22Rv1 (cell line): ENCODE measurements around the gene DOCK3.

Source experiments
- H3K27ac ChIP-seq: fragments of 450-650 bp; 2 replicates; pipeline ENCODE4 v1.5.1; 2017
- ZFX ChIP-seq: fragments of 450-650 bp; IDR thresholded peaks from 2 replicates; pipeline ENCODE4 v1.6.1; 2017; ENCODE audit warnings: antibody characterized with exemption, borderline replicate concordance
- TF ChIP-seq, protein P1 (sequence below): fragments of 450-650 bp; IDR thresholded peaks from 2 replicates; pipeline ENCODE4 v1.5.1; 2017; ENCODE audit warnings: mild to moderate bottlenecking

DOCK3 gene

DNA sequence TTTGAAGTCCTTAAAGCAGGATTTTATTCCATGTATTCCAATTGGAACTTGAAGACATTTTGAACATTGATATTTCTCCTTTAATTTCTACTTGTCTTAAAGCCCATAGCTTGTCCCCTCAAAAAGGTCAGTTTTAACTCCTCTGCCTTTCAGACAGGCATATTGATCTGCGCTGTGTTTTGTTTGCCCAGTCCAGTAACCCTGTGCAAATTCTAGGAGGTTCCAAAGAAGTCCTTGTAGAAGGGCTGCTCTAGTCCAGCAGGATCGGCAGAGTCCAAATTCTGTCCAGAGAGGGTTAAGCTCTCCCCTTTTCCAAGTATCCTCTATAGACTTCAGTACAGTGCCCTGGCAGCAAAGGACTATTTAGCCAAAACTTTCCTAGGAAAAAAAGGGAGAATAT, 604.7 kb downstream of the DOCK3 start:
- H3K27ac ChIP-seq, result no peak overlapping the region
- no peak for TF ChIP-seq ZFX

DNA sequence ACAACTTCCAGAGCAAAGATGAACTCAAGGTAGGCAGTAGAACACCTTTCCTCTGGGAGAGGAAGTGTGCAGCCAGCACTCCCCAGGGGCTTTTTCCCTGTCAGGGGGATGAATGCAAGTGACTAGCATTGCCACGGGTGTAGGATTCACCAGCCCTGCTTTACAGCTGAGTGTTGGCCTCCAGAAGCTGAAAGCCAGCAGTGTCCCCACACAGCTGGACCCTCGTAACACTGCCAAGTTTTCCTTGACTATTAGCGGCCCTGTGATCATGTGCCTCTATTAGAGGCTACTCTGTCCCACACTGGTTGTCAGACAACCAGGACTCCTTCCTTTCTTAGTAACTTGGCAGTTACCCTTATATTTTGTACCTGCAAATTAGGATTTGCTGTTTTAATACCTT, 605.4 kb downstream of the DOCK3 start:
- TF ChIP-seq, protein P1, sequence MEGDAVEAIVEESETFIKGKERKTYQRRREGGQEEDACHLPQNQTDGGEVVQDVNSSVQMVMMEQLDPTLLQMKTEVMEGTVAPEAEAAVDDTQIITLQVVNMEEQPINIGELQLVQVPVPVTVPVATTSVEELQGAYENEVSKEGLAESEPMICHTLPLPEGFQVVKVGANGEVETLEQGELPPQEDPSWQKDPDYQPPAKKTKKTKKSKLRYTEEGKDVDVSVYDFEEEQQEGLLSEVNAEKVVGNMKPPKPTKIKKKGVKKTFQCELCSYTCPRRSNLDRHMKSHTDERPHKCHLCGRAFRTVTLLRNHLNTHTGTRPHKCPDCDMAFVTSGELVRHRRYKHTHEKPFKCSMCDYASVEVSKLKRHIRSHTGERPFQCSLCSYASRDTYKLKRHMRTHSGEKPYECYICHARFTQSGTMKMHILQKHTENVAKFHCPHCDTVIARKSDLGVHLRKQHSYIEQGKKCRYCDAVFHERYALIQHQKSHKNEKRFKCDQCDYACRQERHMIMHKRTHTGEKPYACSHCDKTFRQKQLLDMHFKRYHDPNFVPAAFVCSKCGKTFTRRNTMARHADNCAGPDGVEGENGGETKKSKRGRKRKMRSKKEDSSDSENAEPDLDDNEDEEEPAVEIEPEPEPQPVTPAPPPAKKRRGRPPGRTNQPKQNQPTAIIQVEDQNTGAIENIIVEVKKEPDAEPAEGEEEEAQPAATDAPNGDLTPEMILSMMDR, result no peak
- TF ChIP-seq ZFX, result no peak
- H3K27ac ChIP-seq, result no peak overlapping the region

DNA sequence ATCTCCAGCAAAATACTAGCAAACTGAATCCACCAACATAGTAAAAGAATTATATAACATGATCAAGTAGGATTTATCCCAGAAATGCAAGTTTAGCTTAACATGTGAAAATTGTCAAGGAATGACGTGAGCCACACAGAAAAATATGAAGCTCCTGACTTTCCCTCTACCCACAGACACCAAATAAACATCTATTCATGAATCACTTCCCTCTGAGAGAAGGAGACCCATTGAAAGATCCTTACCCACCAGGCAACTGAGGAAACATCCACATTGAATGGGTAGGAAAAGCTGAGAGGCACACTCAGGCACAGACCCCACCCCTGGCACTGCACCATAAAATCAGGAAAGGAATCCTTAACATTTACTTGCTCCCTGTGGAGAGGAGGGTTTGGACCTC, 608.2 kb downstream of the DOCK3 start:
- TF ChIP-seq ZFX, result no peak
- TF ChIP-seq, protein P1, result no peak
- H3K27ac ChIP-seq, result no peak overlapping the region

DNA sequence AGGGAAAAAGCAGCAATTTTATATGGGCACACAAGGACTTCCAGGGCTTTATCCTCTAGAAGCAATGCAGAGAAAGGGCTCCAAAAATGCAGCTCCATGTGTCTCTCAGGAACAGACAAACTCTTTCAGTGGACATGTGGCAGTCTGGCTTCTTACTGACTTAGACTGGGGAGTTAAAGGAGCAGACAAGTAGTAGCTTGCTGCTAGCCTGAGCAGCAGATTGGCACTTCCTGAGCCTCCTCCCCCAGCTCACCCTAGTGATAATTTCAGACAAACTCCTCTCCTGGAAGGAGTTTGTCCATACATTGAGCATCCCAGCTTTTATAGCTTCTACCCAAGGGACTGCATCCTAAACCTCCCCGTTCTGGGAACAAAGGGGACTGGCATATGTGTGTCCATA, 608.7 kb downstream of the DOCK3 start:
- no peak overlapping the region for H3K27ac ChIP-seq

DNA sequence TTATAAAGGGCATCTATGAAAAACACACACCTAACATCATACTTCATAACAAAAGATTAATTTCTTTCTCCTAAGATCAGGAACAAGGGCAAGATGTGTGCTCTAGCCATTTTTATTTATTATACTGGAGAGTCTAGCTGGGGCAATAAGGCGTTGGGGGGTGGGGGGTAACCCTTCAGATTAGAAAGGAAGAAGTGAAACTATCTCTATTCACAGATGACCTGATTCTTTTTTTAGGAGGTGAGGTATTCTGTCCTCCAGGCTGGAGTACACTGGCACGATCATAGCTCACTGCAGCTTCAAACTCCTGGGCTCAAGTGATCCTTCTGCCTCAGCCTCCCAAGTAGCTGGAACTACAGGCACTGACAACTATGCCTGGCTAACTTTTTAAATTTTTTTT, 620.9 kb downstream of the DOCK3 start:
- no peak overlapping the region for H3K27ac ChIP-seq
- no peak for TF ChIP-seq ZFX
- TF ChIP-seq, protein P1, result no peak

More for the DNA sequence above, 608.7 kb downstream of the DOCK3 start:
- TF ChIP-seq, protein P1, result no peak
- TF ChIP-seq ZFX, result no peak

DNA sequence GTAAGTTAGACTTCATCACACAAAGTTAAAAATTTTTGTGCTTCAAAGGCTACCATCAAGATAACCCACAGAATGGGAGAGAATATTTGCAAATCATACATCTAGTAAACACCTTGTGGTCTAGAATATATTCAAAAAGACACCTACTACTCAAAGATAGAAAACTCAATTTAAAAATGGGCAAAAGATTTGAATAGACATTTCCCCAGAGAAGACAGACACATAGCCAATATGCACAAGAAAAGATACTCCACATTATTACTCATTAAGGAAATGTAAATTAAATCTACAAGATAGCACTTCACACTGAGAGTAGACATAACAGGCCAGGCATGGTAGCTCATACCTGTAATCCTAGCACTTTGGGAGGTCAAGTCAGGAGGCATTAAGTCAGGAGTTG, 622.6 kb downstream of the DOCK3 start:
- TF ChIP-seq ZFX, result no peak
- TF ChIP-seq, protein P1, result no peak
- H3K27ac ChIP-seq, result no peak overlapping the region

DNA sequence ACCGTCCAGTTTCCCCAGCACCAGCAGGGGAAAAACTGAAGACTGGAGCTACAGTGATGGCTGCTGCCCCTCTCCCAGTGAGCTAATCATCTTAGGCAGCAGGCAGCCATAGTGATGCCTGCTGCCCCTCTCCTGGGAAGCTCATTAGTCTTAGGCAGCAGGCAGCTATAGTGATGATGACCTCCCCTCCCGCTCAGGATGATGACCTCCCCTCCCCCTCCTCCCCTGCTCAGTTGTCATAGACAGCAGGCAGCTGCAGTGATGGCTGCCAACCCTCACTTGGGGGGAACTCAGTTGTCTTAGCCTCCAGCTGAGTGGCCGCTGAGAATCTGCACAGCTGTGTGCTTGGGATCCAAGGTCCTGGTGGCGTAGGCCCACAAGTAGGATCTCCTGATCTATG, 629.5 kb downstream of the DOCK3 start:
- H3K27ac ChIP-seq, result no peak overlapping the region
- TF ChIP-seq ZFX, result no peak
- TF ChIP-seq, protein P1, result no peak

DNA sequence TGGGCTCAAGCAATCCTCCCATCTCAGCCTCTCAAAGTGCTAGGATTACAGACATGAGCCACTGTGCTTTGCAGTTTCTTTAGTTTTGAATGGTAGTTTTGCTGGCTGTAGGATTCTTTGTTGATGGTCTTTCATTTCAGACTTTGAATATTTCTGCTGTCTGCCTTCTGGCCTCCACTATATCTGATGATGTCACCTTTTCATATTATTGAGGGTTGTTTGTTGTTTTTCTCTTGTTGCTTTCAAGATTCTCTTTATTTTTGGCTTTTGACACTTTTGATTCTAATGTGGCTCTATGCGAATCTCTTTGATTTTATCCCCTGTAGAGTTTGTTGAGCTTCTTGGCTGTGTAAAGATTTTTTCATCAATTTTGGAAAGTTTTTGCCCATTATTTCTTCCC, 631.4 kb downstream of the DOCK3 start:
- TF ChIP-seq, protein P1, result no peak
- TF ChIP-seq ZFX, result no peak

More for the DNA sequence above, 631.4 kb downstream of the DOCK3 start:
- H3K27ac ChIP-seq, result no peak overlapping the region
